ENCODE data around the gene APOL2. TPM values are rescaled to one million over a fixed set of nuclear protein-coding genes. Genes with fewer than 3 reads are reported as not detected.

Gene APOL2
- total and polyA plus RNA-seq, 10 of the 15 experiments (the other 5 are each of a cell fraction or from before 2014, with no cell fraction given): 4.4 to 39.9 (median 25.0) TPM

DNA sequence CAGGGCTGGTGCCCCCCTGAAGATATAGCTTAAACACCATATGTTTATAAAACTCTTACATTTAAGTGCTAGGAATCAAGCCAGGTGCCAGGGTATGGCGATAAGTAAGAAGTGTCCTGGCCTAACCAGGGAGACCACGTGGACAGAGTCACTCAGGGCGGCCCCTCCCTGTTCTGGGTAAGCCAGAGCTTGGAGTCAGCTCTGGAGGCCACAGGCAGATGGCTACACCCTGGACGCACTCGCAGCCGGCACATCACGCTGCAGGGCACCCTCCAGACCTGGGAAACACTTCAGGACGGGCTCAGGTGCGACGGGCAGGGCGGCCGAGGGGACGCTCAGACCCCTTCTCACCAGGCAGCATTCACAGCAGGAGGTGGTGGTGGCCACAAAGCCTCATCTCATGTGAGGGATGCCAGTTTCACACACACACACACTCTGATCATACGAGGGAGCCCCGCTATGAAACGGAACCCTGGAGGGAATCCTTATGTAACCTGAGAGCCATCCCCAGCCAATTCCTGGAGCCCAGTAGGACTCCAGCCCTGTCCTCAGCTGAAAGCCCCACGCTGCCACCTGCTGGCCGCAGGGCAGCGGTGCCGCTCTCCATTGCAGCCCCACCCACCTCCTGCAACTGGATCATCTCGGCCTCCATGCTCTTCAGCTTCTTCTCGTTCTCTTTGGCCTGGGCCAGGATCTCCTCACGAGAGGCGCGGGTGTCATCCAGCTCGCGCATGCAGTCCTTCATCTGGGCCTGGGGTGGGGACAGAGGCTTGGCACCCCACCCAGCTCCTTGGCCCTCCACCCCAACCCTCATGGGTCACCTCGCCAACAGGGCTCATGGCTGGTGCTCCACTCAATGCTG, 47.0 kb upstream of the APOL2 start:
- in situ Hi-C loops (cut with MboI): no loop called here
- FAIRE-seq: peak; percentile 41
- TF ChIP-seq ESRRA (IDR thresholded peaks at IDR 0.05; ENCODE audit: low read length) (no peak), MYB (IDR thresholded peaks at IDR 0.05; ENCODE audit: borderline replicate concordance, low read depth, low read length) (no peak), SPI1 (IDR thresholded peaks at IDR 0.05; ENCODE audit: borderline replicate concordance, insufficient read depth, low read depth, low read length) (no peak), ETV6 (conservative IDR thresholded peaks at IDR 0.05 in 1 of 2, IDR thresholded peaks at IDR 0.05 in 1 of 2; ENCODE audit: borderline replicate concordance in 1 of 2, low read depth in 1 of 2) (no peak), POLR2A (IDR thresholded peaks at IDR 0.05; ENCODE audit: low read depth, low read length) (peak; percentile 48), PAX8 (IDR thresholded peaks at IDR 0.05) (no peak), ZNF207 (IDR thresholded peaks at IDR 0.05; ENCODE audit: borderline replicate concordance) (no peak), MTA2 (IDR thresholded peaks at IDR 0.05; ENCODE audit: low read depth) (no peak), RAD21 (IDR thresholded peaks at IDR 0.05; ENCODE audit: insufficient read depth, low read depth, low read length) (peak; percentile 55), TARDBP (IDR thresholded peaks at IDR 0.05; ENCODE audit: borderline replicate concordance) (no peak), YY1 (IDR thresholded peaks at IDR 0.05; ENCODE audit: low read depth, low read length) (peak; percentile 73), EGR1 (IDR thresholded peaks at IDR 0.05; ENCODE audit: borderline replicate concordance in 1 of 2, low read depth in 2 of 2, low read length in 2 of 2) (0 out of 3 replicates have a peak, but pooled peaks of 1 of the 2 experiments have one; percentile 14), SMC3 (IDR thresholded peaks at IDR 0.05; ENCODE audit: borderline replicate concordance, low read length) (peak; percentile 59), HCFC1 (IDR thresholded peaks at IDR 0.05; ENCODE audit: low read length) (no peak), FOXK2 (IDR thresholded peaks at IDR 0.05) (no peak), POLR2AphosphoS5 (IDR thresholded peaks at IDR 0.05; ENCODE audit: low read length) (peak; percentile 59), GABPA (IDR thresholded peaks at IDR 0.05; ENCODE audit: low read depth) (no peak), RBBP5 (conservative IDR thresholded peaks at IDR 0.05) (no peak), WRNIP1 (IDR thresholded peaks at IDR 0.05; ENCODE audit: borderline replicate concordance, low read depth, low read length) (no peak), RELA (IDR thresholded peaks at IDR 0.05; ENCODE audit: borderline replicate concordance, partially characterized antibody) (no peak), CEBPB (IDR thresholded peaks at IDR 0.05; ENCODE audit: borderline replicate concordance in 1 of 2, low read depth in 2 of 2, low read length in 2 of 2) (no peak), DPF2 (IDR thresholded peaks at IDR 0.05) (peak; percentile 34; the same call in 1 of the 2 replicates)
- TF ChIP-seq, protein P1, sequence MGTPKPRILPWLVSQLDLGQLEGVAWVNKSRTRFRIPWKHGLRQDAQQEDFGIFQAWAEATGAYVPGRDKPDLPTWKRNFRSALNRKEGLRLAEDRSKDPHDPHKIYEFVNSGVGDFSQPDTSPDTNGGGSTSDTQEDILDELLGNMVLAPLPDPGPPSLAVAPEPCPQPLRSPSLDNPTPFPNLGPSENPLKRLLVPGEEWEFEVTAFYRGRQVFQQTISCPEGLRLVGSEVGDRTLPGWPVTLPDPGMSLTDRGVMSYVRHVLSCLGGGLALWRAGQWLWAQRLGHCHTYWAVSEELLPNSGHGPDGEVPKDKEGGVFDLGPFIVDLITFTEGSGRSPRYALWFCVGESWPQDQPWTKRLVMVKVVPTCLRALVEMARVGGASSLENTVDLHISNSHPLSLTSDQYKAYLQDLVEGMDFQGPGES (IDR thresholded peaks at IDR 0.05): no peak
- TF ChIP-seq, protein P2, sequence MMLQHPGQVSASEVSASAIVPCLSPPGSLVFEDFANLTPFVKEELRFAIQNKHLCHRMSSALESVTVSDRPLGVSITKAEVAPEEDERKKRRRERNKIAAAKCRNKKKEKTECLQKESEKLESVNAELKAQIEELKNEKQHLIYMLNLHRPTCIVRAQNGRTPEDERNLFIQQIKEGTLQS (IDR thresholded peaks at IDR 0.05; ENCODE audit: borderline replicate concordance, extremely low read depth, low read depth, low read length): no peak

More for the DNA sequence above, 47.0 kb upstream of the APOL2 start:
- Histone ChIP-seq H3K4me1 (ENCODE audit: control insufficient read depth, insufficient read depth, low read length) (no peaks in the 10 kb centered on the region), H3K27me3 (replicated peaks in 1 of 2; ENCODE audit: control insufficient read depth in 2 of 2, insufficient read depth in 2 of 2, low read length in 1 of 2) (no peaks in the 10 kb centered on the region), H3K27ac (ENCODE audit: control insufficient read depth, insufficient read depth) (no peak overlapping the region), H4K20me1 (ENCODE audit: control insufficient read depth, insufficient read depth) (no peaks in the 10 kb centered on the region), H3K4me3 (no peak overlapping the region), H3K4me2 (ENCODE audit: control insufficient read depth, insufficient read depth) (no peak overlapping the region), H3K36me3 (ENCODE audit: control insufficient read depth in 2 of 2, insufficient read depth in 2 of 2, low read length in 1 of 2) (peaks cover 30 to 67% of the 10 kb centered on the region in 2 experiments), H3K9me3 (replicated peaks; ENCODE audit: control insufficient read depth, insufficient read depth, low read length) (no peaks in the 10 kb centered on the region), H3K79me2 (ENCODE audit: control insufficient read depth, insufficient read depth, low read length) (no peaks in the 10 kb centered on the region), H3K9ac (ENCODE audit: control insufficient read depth, insufficient read depth, low read length) (no peak overlapping the region), H2AFZ (ENCODE audit: control insufficient read depth, low read depth, low read length) (no peak overlapping the region)
- DNase-seq (ENCODE audit: low read depth, low spot score) (no peak), ATAC-seq (peak; percentile 93)
- SMC1A ChIA-PET (ENCODE audit: uncharacterized antibody, unreplicated experiment): interaction anchor here (0.9 to 1.6 kb wide), 4 partner anchors 52 to 200 kb away, joined by 3 to 6 read pairs (median 4); no protein-coding TSS in a partner anchor
- RAD21 ChIA-PET (ENCODE audit: unreplicated experiment): interaction anchor here (0.8 to 1.6 kb wide), 5 partner anchors 12 to 200 kb away, joined by 3 to 10 read pairs (median 3); no protein-coding TSS in a partner anchor
- WGBS (ENCODE audit: insufficient coverage, insufficient replicate concordance, low lambda C conversion rate, missing lambda C conversion rate): 74% methylated on average over 28 of the region's 28 CpGs
- BruUV-seq (replicated peaks): no TSS peak
- POLR2A ChIA-PET: interaction anchor here (0.6 kb wide), 1 partner anchor 10 kb away, joined by 7 read pairs; no protein-coding TSS in a partner anchor
- intact Hi-C loops (cut with micrococcal nuclease; ENCODE audit: unreplicated experiment): no loop called here
- CTCF ChIA-PET: interaction anchor here (0.6 to 4.0 kb wide), 23 partner anchors 8 to 204 kb away, joined by 3 to 23 read pairs (median 5); partner anchors contain the start of genes APOL1 and APOL2
